Measurements from ENCODE around the gene ARHGAP19.

Gene ARHGAP19

DNA sequence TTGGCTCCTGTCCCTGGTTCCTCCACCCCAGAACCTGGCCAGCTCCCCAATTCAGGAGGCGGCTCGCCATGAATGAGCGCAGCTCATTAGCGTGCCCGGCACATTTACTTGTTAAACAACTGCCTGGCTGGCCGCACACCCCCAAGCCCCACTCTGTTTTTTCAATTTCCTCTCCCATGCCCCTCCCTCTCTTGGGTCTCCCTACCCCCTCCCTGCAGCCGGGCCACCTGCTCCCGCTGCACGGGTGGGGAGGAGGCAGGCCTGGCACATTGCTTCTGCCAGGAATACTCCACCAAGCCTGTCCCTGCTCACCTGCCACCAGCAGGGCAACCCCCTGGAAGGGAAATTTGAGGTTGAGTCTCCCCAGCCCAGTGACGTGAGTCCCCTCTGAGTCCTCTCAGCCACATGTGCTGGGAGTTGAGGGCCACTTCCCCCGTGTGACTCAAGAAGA is 104.2 kb downstream of the ARHGAP19 start:
- no peak for DNase-seq

DNA sequence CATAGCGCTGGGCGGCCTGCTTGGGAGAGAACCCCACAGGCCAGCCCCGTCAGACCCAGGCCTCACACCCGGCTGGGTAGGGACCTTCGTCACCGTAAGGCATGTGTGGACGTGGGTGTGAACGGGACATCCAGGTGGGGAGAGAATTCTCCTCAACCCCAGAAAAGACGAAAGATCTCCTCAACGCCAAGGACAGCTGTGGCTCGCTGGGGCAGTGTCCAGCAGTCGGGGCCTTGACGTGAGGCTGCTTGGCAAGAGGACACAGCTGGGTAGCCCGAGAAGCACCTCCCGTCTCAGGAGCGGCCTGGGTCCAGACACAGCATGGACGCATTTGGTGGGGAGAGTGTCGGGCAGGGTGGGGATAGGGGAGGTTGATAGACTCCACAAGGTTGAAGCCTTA is 105.5 kb downstream of the ARHGAP19 start:
- no peak for DNase-seq

DNA sequence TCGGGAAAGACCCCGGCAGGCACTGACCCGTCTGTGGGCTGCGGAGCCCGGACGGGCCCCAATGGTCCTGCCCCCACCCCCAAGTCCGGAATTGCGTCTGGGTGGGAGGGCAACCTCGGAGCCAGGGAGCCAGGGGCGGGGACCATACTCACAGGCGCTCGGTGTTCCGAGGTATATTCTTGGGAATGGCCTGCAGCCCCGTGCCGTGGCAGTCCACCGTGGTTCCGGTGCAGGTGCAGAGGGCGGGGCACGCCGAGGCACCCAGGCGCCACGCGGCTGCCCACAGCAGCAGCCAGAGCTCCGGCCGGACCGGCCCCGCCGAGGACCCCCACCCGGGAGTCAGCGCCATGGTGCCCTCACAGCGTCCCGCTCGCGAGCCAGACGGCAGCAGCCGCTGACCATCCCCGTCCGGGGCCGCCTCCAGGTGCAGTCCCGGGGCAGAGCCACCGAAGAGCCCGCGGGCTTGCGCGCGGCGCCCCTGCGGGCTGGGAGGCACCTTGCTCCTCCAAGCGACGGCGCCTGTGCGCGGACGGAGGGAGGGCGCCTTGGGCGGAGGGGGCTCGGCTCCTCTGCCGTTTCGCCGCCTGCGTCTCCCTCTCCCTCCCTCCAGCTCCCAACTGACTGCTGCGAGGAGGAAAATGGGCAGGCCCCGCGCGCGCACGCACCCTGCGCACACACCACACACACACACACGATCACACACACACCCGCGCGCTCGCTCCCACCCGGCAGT is 106.9 kb downstream of the ARHGAP19 start, which contains the start of gene SLIT1:
SLIT1 (minus strand) TSS at position 634 of the 733 bp plus-strand sequence; CDS start at position 349, 285 bp downstream.
- DNase-seq, result no peak

DNA sequence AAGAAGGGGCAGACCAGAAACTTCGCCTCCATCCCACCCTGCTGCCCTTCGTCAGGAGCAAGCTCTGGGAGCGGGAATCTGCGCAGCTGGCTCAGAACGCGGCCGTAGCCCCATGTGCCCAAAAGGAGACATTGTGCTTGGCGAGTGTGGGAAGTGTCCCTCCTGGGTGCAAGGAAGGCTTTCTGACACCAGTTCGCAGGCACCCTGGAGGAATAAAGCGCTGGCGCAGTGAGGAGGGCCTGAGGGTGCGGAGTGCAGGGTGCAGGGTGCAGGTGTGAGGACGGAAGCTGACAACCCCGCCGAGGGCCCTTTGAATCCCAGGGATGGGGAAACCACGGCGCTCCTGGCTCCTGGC is 107.5 kb downstream of the ARHGAP19 start:
- no peak for DNase-seq

DNA sequence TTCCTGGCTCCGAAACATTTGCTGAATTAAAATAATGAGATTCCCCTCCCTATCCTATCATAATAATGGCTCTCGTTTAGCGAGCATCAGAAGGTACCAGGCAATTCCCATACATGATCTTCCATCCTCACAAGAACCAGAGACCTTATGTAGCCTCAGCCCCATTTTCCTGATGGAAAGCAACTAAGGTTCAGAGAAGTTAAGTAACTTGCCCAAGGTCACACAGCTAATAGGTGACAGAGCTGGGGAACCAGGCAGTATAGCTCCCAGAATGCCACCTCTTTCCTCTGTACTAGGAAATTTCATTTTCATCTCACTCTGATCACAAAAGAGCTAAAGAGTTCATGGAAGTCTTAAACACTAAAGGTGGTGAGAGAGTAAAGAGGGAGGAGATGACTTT is 109.1 kb downstream of the ARHGAP19 start:
- DNase-seq, result no peak

DNA sequence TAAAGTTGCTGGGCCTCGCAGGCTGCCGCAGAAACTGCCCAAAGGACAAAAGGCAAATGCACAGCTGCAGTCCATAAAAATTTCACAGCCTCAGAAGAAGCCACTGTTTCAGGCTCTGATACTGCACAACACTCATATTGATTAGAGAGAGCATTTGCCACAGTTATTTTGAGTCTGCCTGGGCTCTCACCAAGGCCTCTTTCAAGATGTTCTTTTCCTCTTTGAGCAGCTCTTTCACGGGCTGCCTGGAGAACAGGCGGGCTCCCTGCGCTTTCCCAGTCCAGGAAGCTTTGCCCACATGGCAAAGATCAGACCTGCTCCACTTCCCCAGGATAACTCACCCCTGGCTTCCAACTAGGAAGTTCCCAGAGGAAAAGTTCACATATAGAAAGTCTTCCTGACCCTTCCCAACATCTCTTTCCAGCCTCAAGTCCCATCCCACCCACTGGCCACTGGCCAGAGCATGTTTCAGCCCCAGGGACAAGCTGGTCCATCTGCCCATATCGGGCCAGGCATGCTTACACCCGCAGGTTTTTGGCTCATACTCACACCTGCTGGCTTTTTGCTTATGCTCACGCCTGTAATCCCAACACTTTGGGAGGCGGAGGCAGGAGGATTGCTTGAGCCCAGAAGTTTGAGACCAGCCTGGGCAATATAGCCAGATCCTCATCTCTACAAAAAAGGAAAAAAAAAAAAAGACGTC is 110.0 kb downstream of the ARHGAP19 start:
- DNase-seq, result no peak

DNA sequence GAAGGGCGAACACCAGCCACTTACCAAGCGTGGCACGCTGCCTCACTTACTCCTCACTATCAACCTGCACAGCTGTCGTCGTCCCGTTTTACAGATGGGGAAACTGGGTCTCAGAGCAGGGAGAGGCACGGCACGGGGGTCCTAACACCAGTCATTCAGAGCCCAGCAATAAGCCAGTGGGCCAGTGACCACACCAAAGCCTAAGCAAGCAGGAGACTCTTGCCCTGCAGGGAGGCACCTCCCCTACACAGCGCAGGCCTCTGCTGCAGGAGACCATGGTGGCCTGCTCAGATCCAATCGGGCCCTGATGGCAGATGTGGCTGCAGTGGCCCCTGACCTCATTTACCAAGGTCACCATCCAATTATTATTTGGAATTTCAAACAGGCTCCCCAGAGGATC is 111.5 kb downstream of the ARHGAP19 start:
- no peak for DNase-seq

DNA sequence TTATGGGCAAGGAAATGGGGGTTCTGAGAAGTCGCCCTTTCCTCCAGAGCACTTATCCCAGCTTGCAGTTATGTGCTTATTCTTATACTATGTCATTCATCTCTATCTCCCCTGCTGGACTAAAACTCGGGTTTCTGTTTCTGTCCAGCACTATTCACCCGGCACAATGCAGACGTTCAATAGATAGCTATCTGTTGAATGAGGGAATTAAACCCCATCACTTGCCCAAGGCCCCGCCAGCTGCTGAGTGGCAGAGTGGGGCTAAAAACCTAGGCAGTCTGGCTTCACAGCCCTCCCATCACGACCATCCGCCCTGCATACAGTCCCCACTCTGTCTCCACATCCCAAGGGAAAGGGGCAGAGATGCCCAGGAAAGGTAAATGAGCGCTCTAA is 112.1 kb downstream of the ARHGAP19 start:
- DNase-seq, result no peak

DNA sequence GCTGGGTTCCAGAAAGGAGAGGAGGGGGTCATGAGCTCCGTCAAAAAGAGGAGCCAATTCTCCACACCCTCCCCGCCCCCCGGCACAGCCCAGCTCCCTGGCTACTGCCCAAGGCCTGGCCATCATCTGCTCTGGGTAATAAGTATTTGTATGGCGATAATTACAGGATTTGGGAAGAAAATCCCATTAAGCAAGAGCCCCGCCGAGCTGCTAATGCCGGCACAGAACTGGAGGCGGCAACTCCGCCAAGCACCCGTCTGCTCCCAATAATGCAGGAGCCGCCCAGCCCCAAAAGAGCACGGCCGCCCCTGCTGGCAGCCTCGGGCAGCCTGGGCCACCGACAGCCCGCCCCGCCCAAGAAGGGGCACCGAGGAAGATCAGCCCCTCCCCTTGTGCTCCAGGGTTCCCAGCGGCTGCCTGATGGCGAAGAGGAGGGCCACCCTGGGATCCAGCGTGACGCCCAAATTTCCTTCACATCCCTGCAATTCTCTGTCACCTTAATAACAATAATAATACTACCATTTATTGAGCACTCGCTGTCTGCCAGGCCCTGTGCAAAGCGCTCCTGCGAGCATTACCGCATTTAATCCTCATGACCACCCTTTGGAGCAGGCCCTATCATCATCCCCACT is 112.6 kb downstream of the ARHGAP19 start:
- no peak for DNase-seq

DNA sequence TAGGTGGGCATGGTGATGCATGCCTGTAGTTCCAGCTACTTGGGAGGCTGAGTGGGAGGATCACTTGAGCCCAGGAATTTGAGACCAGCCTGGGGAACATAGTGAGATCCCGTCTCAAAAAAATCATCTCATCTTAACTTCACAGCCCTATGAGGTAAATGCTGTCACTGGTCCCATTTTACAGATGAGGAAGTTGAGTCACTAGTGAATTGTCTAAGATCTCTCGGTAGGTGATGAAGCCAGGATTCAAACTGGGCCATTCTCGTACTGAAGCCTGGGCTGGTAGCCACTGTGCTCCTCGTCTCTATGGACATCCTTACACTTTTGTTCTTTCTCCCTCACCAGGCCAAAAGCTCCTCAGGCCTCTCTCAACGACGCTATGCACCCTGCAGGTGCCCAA is 113.1 kb downstream of the ARHGAP19 start:
- no peak for DNase-seq

DNA sequence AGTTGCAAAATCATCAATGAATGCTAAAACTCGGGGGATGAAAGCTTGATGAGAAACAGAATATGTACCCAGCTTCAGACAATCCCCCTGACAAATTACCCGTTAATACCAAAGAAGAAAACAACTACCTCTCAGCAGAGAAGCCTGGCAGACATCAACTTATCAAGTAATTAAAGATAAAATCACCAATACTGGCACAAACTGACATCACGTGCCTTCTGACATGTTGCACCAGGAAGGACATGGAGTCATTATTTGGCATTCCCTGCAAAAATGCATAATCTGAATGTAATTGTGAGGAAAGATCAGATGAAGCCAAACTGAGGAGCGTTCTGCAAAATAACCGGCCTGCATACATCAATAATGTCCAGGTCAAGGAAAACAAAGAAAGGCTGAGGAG is 114.4 kb downstream of the ARHGAP19 start:
- no peak for DNase-seq

DNA sequence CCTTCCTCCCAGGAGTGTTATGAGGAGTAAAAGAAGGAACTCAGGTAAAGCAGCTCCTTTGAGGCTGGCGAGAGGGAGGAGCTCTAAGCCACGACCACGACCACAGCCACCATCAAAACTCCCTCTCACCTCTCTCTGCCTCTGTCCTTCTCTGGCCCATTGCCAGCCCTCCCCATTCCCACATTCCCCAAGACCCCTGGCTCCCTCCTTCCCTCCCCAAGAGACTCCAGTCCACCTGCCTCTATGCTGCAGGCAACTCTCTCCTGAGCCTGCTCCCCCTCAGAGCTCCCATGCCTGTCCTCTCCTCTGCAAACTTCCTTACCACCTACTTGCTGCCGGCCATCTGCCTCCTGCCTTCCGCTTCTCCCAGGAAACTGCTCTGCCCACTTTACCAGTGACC is 116.2 kb downstream of the ARHGAP19 start:
- DNase-seq, result no peak

DNA sequence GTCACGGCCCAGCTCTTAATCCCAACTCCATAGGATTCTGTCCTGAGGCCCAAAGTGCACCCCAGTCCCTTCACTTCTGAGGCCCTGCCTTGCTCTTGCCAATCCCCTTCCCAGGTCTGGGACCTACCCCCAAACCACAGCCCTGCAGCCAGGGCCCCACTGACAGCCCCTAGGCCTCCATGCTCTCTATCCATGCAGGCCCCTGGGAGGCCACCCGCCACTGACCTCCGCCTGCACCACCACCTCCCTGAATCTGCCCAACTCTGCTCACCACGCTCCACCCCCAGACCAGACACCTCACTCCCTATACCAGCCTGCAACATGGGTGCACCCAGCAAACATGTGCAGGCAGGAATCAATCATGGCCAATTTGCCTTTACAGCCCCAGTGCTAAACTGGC is 116.9 kb downstream of the ARHGAP19 start:
- DNase-seq, result no peak

DNA sequence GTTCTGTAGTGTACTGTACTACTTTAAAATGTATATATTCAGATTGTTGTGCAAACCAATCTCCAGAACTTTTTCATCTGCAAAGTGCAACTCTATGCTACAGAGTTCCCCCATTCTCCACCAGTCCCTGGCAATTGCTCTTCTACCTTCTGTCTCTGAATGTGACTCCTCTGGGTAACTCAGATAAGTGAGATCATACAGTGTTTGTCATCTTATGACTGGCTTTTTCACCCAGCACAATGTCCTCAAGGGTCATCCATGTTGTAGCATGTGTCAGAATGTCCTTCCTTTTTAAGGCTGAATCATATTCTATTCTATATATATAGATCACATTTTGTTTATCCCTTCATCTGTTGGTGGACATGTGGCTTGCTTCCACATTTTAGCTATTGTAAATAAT is 117.5 kb downstream of the ARHGAP19 start:
- DNase-seq, result no peak

DNA sequence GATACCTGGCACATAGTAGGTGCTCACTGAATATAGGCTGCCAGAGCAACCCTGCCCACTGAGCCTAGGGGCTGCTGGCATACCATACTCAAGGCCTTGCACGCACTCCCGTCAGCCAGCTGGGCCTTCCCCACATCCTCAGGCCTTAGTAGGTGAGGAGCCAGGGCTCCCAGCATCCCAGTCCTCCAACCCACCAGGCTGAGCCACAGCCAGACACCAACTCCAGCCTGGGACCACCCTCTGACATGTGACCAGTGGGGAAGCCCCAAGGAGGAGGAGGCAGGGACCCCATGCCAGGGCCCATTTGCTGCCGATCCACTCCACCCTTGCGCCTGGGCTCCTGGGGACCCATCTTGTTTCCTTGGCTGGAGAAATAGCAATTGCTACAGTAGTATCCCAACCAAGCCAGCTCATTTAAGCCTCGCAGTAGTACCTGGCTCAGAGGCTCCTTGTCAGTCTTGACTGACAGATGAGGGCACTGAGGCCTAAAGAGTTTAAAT is 118.1 kb downstream of the ARHGAP19 start:
- DNase-seq, result no peak

DNA sequence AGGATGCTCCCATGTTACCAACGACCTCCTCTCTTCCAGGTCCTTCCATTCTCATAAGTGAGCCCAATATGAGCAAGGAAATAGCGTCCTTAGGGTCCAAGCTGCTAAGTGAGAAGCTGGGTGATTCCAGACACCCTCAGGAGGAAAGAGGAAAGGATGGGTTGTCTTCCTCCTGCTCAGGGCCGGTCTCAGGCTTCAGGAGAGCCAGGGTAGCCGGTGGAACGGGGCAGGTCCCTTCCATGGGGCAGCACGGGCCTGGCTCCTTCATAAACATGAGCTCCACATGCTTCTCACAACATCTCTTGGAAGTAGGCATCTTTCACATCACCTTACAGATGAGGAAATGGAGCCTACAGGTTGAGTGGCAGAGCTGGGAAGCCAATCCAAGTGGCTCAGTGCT is 119.4 kb downstream of the ARHGAP19 start:
- DNase-seq, result no peak
